ENCODE results near the gene ATP6V0E2.

The ATP6V0E2 gene

GRCh38 chr7:149864751-149865150, 9.0 kb upstream of the ATP6V0E2 start:
- DNase-seq: no peak

GRCh38 chr7:149865437-149865836, 8.3 kb upstream of the ATP6V0E2 start:
- DNase-seq: no peak

GRCh38 chr7:149866139-149866778, 7.5 kb upstream of the ATP6V0E2 start:
- DNase-seq: no peak

GRCh38 chr7:149866779-149867447, 6.9 kb upstream of the ATP6V0E2 start:
- DNase-seq: no peak

GRCh38 chr7:149867762-149868622, 5.8 kb upstream of the ATP6V0E2 start:
- no peak for DNase-seq

- no peak for DNase-seq
Measured at GRCh38 chr7:149868623-149869290, 5.0 kb upstream of the ATP6V0E2 start.

- DNase-seq: no peak
Measured at GRCh38 chr7:149869291-149869650, 4.5 kb upstream of the ATP6V0E2 start.

- DNase-seq: no peak
Measured at GRCh38 chr7:149869867-149870266, 3.9 kb upstream of the ATP6V0E2 start.

GRCh38 chr7:149870274-149870673, 3.5 kb upstream of the ATP6V0E2 start:
- no peak for DNase-seq

GRCh38 chr7:149870701-149871483, 2.9 kb upstream of the ATP6V0E2 start:
- no peak for DNase-seq

GRCh38 chr7:149871576-149871975, 2.2 kb upstream of the ATP6V0E2 start:
- no peak for DNase-seq

GRCh38 chr7:149872419-149873073, 1.2 kb upstream of the ATP6V0E2 start:
- DNase-seq: peak; percentile 76

- DNase-seq: no peak
Measured at GRCh38 chr7:149873970-149874643, 338 bp downstream of the ATP6V0E2 start.

- DNase-seq: no peak
Measured at GRCh38 chr7:149874644-149875028, 867 bp downstream of the ATP6V0E2 start.

- no peak for DNase-seq
Measured at GRCh38 chr7:149875396-149875795, 1.6 kb downstream of the ATP6V0E2 start.

GRCh38 chr7:149877890-149878522, 4.2 kb downstream of the ATP6V0E2 start:
- DNase-seq: no peak

GRCh38 chr7:149878523-149878921, 4.8 kb downstream of the ATP6V0E2 start:
- no peak for DNase-seq

GRCh38 chr7:149879271-149879743, 5.5 kb downstream of the ATP6V0E2 start:
- no peak for DNase-seq

- DNase-seq: no peak
Measured at GRCh38 chr7:149879766-149880637, 6.2 kb downstream of the ATP6V0E2 start.
